ENCODE results near the gene PTPRR. TPM values are rescaled to one million over a fixed set of nuclear protein-coding genes. Genes with fewer than 3 reads are reported as not detected.
"Not testable (repeated sequence)": the region's sequence is repeated elsewhere in the genome, so short reads cannot be mapped to it uniquely, and the experiment has no call there.

Gene PTPRR
- total RNA-seq, 2 experiments from 2014 or later, result not detected

- Mint-ChIP-seq H3K9me3 (no peaks in the 10 kb centered on the region), H3K27ac (no peak overlapping the region), H3K4me1 (no peaks in the 10 kb centered on the region), H3K4me3 (no peak overlapping the region), H3K27me3 (no peaks in the 10 kb centered on the region), H3K36me3 (ENCODE audit: low read depth) (no peaks in the 10 kb centered on the region)
- DNase-seq, result no peak
- POLR2A ChIA-PET, result no interaction called here
- CTCF ChIA-PET, result no interaction called here
Observed at GRCh38 chr12:70822412-70822811, 98.1 kb downstream of the PTPRR start.

- Mint-ChIP-seq H3K27ac (no peak overlapping the region), H3K4me3 (no peak overlapping the region), H3K9me3 (peaks cover 2% of the 10 kb centered on the region), H3K27me3 (no peaks in the 10 kb centered on the region), H3K4me1 (no peaks in the 10 kb centered on the region), H3K36me3 (ENCODE audit: low read depth) (no peaks in the 10 kb centered on the region)
- POLR2A ChIA-PET, result no interaction called here
- no peak for DNase-seq
- CTCF ChIA-PET, result no interaction called here
Observed at GRCh38 chr12:70815971-70816391, 104.6 kb downstream of the PTPRR start.

- no peak for DNase-seq
- Mint-ChIP-seq H3K9me3 (peaks cover 2% of the 10 kb centered on the region), H3K27me3 (no peaks in the 10 kb centered on the region), H3K27ac (no peak overlapping the region), H3K4me3 (no peak overlapping the region), H3K36me3 (ENCODE audit: low read depth) (no peaks in the 10 kb centered on the region), H3K4me1 (no peaks in the 10 kb centered on the region)
- ChIA-PET POLR2A (no interaction called here), CTCF (no interaction called here)
Observed at GRCh38 chr12:70815056-70815455, 105.5 kb downstream of the PTPRR start.

GRCh38 chr12:70813559-70813958, 107.0 kb downstream of the PTPRR start:
- Mint-ChIP-seq H3K36me3 (ENCODE audit: low read depth) (no peaks in the 10 kb centered on the region), H3K27me3 (no peaks in the 10 kb centered on the region), H3K27ac (no peak overlapping the region), H3K9me3 (peaks cover 2% of the 10 kb centered on the region), H3K4me1 (no peaks in the 10 kb centered on the region), H3K4me3 (no peak overlapping the region)
- no peak for DNase-seq
- ChIA-PET CTCF (no interaction called here), POLR2A (no interaction called here)

- H3K4me3 Mint-ChIP-seq, result no peak overlapping the region
- POLR2A ChIA-PET, result no interaction called here
Observed at GRCh38 chr12:70812136-70812535, 108.4 kb downstream of the PTPRR start.

GRCh38 chr12:70809887-70810286, 110.7 kb downstream of the PTPRR start:
- Mint-ChIP-seq H3K4me3 (no peak overlapping the region), H3K36me3 (ENCODE audit: low read depth) (no peaks in the 10 kb centered on the region), H3K9me3 (peaks cover 2% of the 10 kb centered on the region), H3K27me3 (no peaks in the 10 kb centered on the region), H3K27ac (no peak overlapping the region), H3K4me1 (no peaks in the 10 kb centered on the region)
- POLR2A ChIA-PET, result no interaction called here
- no peak for DNase-seq
- CTCF ChIA-PET, result no interaction called here

More at GRCh38 chr12:70812136-70812535, 108.4 kb downstream of the PTPRR start:
- Mint-ChIP-seq H3K4me1 (no peaks in the 10 kb centered on the region), H3K27ac (no peak overlapping the region), H3K36me3 (ENCODE audit: low read depth) (no peaks in the 10 kb centered on the region), H3K9me3 (peaks cover 2% of the 10 kb centered on the region), H3K27me3 (no peaks in the 10 kb centered on the region)
- DNase-seq, result no peak
- CTCF ChIA-PET, result no interaction called here

GRCh38 chr12:70807993-70808392, 112.5 kb downstream of the PTPRR start:
- CTCF ChIA-PET; H3K9me3 Mint-ChIP-seq; H3K4me3 Mint-ChIP-seq; H3K27me3 Mint-ChIP-seq; H3K36me3 Mint-ChIP-seq (ENCODE audit: low read depth); DNase-seq; H3K4me1 Mint-ChIP-seq; H3K27ac Mint-ChIP-seq; POLR2A ChIA-PET: not testable (repeated sequence)

- H3K9me3 Mint-ChIP-seq, result no peaks in the 10 kb centered on the region
- no peaks in the 10 kb centered on the region for H3K27me3 Mint-ChIP-seq
- ChIA-PET CTCF (no interaction called here), POLR2A (no interaction called here)
- H3K36me3 Mint-ChIP-seq (ENCODE audit: low read depth), result no peaks in the 10 kb centered on the region
- H3K4me1 Mint-ChIP-seq, result no peaks in the 10 kb centered on the region
- no peak overlapping the region for H3K4me3 Mint-ChIP-seq
- H3K27ac Mint-ChIP-seq, result no peak overlapping the region
- no peak for DNase-seq
Observed at GRCh38 chr12:70806827-70807226, 113.7 kb downstream of the PTPRR start.

GRCh38 chr12:70806043-70806442, 114.5 kb downstream of the PTPRR start:
- CTCF ChIA-PET, result no interaction called here
- POLR2A ChIA-PET, result no interaction called here
- Mint-ChIP-seq H3K27me3 (no peaks in the 10 kb centered on the region), H3K27ac (no peak overlapping the region), H3K36me3 (ENCODE audit: low read depth) (no peaks in the 10 kb centered on the region), H3K4me1 (no peaks in the 10 kb centered on the region), H3K9me3 (no peaks in the 10 kb centered on the region), H3K4me3 (no peak overlapping the region)
- DNase-seq, result no peak

- DNase-seq, result no peak
- no peaks in the 10 kb centered on the region for H3K27me3 Mint-ChIP-seq
- ChIA-PET CTCF (no interaction called here), POLR2A (no interaction called here)
- no peaks in the 10 kb centered on the region for H3K9me3 Mint-ChIP-seq
- no peak overlapping the region for H3K27ac Mint-ChIP-seq
- H3K4me1 Mint-ChIP-seq, result no peaks in the 10 kb centered on the region
- no peaks in the 10 kb centered on the region for H3K36me3 Mint-ChIP-seq (ENCODE audit: low read depth)
- H3K4me3 Mint-ChIP-seq, result no peak overlapping the region
Observed at GRCh38 chr12:70798016-70798783, 122.3 kb downstream of the PTPRR start.

GRCh38 chr12:70796989-70797388, 123.5 kb downstream of the PTPRR start:
- Mint-ChIP-seq H3K4me1 (no peaks in the 10 kb centered on the region), H3K27ac (no peak overlapping the region), H3K9me3 (no peaks in the 10 kb centered on the region), H3K4me3 (no peak overlapping the region), H3K36me3 (ENCODE audit: low read depth) (no peaks in the 10 kb centered on the region), H3K27me3 (no peaks in the 10 kb centered on the region)
- DNase-seq, result no peak
- POLR2A ChIA-PET, result no interaction called here
- CTCF ChIA-PET, result no interaction called here

GRCh38 chr12:70795608-70796007, 124.9 kb downstream of the PTPRR start:
- Mint-ChIP-seq H3K4me3 (no peak overlapping the region), H3K9me3 (no peaks in the 10 kb centered on the region), H3K4me1 (no peaks in the 10 kb centered on the region), H3K27me3 (no peaks in the 10 kb centered on the region), H3K27ac (no peak overlapping the region), H3K36me3 (ENCODE audit: low read depth) (no peaks in the 10 kb centered on the region)
- no peak for DNase-seq
- POLR2A ChIA-PET, result no interaction called here
- CTCF ChIA-PET, result no interaction called here

- no peaks in the 10 kb centered on the region for H3K9me3 Mint-ChIP-seq
- no peaks in the 10 kb centered on the region for H3K36me3 Mint-ChIP-seq (ENCODE audit: low read depth)
- H3K4me1 Mint-ChIP-seq, result no peaks in the 10 kb centered on the region
- CTCF ChIA-PET, result interaction anchor here (0.7 kb wide), 1 partner anchor 61 kb away, joined by 4 read pairs; no protein-coding TSS in a partner anchor
- H3K27ac Mint-ChIP-seq, result no peak overlapping the region
- no peaks in the 10 kb centered on the region for H3K27me3 Mint-ChIP-seq
- no peak overlapping the region for H3K4me3 Mint-ChIP-seq
- no peak for DNase-seq
- POLR2A ChIA-PET, result no interaction called here
Observed at GRCh38 chr12:70794131-70794530, 126.4 kb downstream of the PTPRR start.

- no peak overlapping the region for H3K27ac Mint-ChIP-seq
- no peak for DNase-seq
- H3K4me3 Mint-ChIP-seq, result no peak overlapping the region
- H3K36me3 Mint-ChIP-seq (ENCODE audit: low read depth), result no peaks in the 10 kb centered on the region
- ChIA-PET POLR2A (no interaction called here), CTCF (interaction anchor here (1.1 kb wide), 1 partner anchor 13 kb away, joined by 3 read pairs; no protein-coding TSS in a partner anchor)
- H3K27me3 Mint-ChIP-seq, result no peaks in the 10 kb centered on the region
- H3K9me3 Mint-ChIP-seq, result no peaks in the 10 kb centered on the region
- H3K4me1 Mint-ChIP-seq, result no peaks in the 10 kb centered on the region
Observed at GRCh38 chr12:70788774-70789173, 131.8 kb downstream of the PTPRR start.

Data from activated CD4-positive, alpha-beta memory T cell treated with anti-CD3 and anti-CD28 coated beads, Interleukin-2, amount 10 ng/mL, durations not matched to agents 7 days and 5 days (primary cell).